ENCODE data around the gene ARID1A. TPM values are rescaled to one million over a fixed set of nuclear protein-coding genes. Genes with fewer than 3 reads are reported as not detected.

Gene ARID1A
- total and polyA plus RNA-seq, 2 donors (not counting 1 experiment from before 2014, with no cell fraction given), result 12.9 to 16.0 TPM

DNA sequence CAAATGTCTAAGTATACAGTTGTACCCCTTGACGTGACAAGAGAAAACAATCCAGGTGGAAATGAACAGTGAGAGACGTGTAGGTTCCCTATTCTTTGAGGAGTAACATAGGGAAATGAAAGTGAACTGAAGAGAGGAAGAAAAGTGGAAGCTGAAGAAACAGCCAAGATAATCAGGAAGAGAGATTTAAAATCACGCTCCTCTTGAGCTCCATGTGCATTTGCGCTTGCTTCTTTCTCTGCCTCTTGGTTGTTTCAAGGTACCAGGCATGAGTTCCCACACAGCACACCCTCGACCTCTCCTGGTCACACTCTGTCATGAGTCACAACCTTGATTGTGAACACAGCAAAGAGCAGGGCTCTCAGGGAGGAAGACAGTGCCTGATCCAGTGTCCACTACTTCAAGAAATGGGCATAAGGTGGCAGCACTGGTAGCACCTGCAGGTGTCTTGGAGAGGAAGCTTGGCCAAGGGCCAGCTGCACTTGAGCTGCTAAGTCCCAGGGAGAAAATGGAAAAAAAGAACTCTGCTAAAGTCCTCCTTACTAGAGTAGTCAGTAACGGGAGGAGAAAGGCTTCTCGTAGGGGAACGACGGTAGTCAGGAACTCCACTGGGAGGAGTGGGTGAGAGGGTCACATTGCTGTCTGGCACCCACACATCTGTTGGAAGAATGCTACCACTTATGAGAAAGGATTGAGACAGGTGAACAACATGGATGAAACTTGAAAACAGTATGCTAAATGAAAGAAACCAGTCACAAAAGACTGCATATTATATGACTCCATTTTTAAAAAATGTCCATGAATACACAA lies 18.3 kb upstream of the ARID1A start:
- no peaks in the 10 kb centered on the region for H3K9me3 ChIP-seq (ENCODE audit: control insufficient read depth, insufficient read depth, low read depth, low read length)
- H3K4me3 ChIP-seq (replicated peaks in 1 of 4; ENCODE audit: control extremely low read depth in 1 of 4, insufficient read depth in 1 of 4, low read depth in 3 of 4, low read length in 4 of 4), result peak overlapping the region; percentile 11 to 21 (median 13)
- TF ChIP-seq, protein P1, sequence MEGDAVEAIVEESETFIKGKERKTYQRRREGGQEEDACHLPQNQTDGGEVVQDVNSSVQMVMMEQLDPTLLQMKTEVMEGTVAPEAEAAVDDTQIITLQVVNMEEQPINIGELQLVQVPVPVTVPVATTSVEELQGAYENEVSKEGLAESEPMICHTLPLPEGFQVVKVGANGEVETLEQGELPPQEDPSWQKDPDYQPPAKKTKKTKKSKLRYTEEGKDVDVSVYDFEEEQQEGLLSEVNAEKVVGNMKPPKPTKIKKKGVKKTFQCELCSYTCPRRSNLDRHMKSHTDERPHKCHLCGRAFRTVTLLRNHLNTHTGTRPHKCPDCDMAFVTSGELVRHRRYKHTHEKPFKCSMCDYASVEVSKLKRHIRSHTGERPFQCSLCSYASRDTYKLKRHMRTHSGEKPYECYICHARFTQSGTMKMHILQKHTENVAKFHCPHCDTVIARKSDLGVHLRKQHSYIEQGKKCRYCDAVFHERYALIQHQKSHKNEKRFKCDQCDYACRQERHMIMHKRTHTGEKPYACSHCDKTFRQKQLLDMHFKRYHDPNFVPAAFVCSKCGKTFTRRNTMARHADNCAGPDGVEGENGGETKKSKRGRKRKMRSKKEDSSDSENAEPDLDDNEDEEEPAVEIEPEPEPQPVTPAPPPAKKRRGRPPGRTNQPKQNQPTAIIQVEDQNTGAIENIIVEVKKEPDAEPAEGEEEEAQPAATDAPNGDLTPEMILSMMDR (conservative IDR thresholded peaks at IDR 0.05 in 1 of 2, IDR thresholded peaks at IDR 0.05 in 1 of 2; ENCODE audit: low read depth in 1 of 2, low read length in 2 of 2), result peak; percentile 34 to 51
- TF ChIP-seq EZH2 (IDR thresholded peaks at IDR 0.05; ENCODE audit: low read length, missing control alignments), result no peak
- H2AFZ ChIP-seq (ENCODE audit: low read length), result peak overlapping the region; percentile 48
- H3K4me1 ChIP-seq (ENCODE audit: control insufficient read depth, extremely low read depth, insufficient read depth, low read length), result no peaks in the 10 kb centered on the region
- H3K27ac ChIP-seq (ENCODE audit: insufficient read depth, low read length), result no peak overlapping the region
- H3K4me2 ChIP-seq (ENCODE audit: extremely low read depth, insufficient read depth, low read length), result peak overlapping the region; percentile 75
- no peaks in the 10 kb centered on the region for H3K79me2 ChIP-seq (ENCODE audit: control insufficient read depth, insufficient read depth, low read length)
- H3K9ac ChIP-seq (ENCODE audit: insufficient read depth, low read length), result no peak overlapping the region
- no peaks in the 10 kb centered on the region for H4K20me1 ChIP-seq (ENCODE audit: control insufficient read depth, extremely low read depth, insufficient read depth, low read length)
- H3K27me3 ChIP-seq (ENCODE audit: control insufficient read depth, insufficient read depth, low read length), result no peaks in the 10 kb centered on the region
- no peaks in the 10 kb centered on the region for H3K36me3 ChIP-seq (ENCODE audit: control insufficient read depth, insufficient read depth, low read length)
- peak; percentile 69 to 75 for DNase-seq (ENCODE audit: low read depth in 2 of 2)

DNA sequence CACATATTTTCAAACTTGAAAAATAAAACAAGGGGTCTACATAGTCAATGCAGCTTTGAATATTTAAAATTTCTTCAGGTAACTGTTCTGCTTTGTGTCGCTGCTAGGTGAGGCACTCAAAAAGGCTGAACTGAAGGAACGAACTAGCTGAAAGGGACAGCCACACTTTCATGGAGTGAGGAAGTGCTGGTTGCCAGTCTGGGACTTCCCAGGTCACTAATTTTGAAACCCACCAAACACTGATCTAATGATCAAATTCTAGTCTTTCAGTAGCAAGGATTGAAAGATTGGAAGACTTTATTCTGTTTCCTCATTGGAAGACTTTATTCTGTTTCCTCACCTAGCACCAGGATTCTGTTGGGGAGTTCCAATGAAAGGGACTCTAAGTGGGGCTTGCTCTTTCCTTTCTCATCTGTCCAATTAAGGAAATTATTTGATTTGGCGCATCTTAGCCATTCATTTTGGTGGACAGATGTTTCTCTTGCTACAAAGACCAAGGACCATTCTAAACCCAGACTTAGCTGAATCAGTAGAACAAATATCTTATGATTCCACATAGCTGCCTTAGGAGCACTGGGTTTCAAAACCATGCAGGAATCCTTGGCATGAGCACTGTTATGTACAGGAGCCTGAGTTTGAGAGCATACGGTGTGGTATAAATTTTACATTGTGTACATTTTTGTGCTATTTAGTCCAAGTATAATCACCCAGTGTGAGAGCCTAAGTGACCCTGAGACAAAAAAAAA lies 10.9 kb upstream of the ARID1A start:
- H4K20me1 ChIP-seq (ENCODE audit: control insufficient read depth, extremely low read depth, insufficient read depth, low read length), result no peaks in the 10 kb centered on the region
- no peak overlapping the region for H2AFZ ChIP-seq (ENCODE audit: low read length)
- H3K9me3 ChIP-seq (ENCODE audit: control insufficient read depth, insufficient read depth, low read depth, low read length), result no peaks in the 10 kb centered on the region
- TF ChIP-seq EZH2 (IDR thresholded peaks at IDR 0.05; ENCODE audit: low read length, missing control alignments), result no peak
- TF ChIP-seq, protein P1 (conservative IDR thresholded peaks at IDR 0.05 in 1 of 2, IDR thresholded peaks at IDR 0.05 in 1 of 2; ENCODE audit: low read depth in 1 of 2, low read length in 2 of 2), result no peak
- H3K27ac ChIP-seq (ENCODE audit: insufficient read depth, low read length), result no peak overlapping the region
- H3K79me2 ChIP-seq (ENCODE audit: control insufficient read depth, insufficient read depth, low read length), result no peaks in the 10 kb centered on the region
- no peak overlapping the region for H3K4me2 ChIP-seq (ENCODE audit: extremely low read depth, insufficient read depth, low read length)
- H3K4me1 ChIP-seq (ENCODE audit: control insufficient read depth, extremely low read depth, insufficient read depth, low read length), result no peaks in the 10 kb centered on the region
- no peaks in the 10 kb centered on the region for H3K27me3 ChIP-seq (ENCODE audit: control insufficient read depth, insufficient read depth, low read length)
- H3K4me3 ChIP-seq (replicated peaks in 1 of 4; ENCODE audit: control extremely low read depth in 1 of 4, insufficient read depth in 1 of 4, low read depth in 3 of 4, low read length in 4 of 4), result no peak overlapping the region
- no peak for DNase-seq (ENCODE audit: low read depth in 2 of 2)
- no peak overlapping the region for H3K9ac ChIP-seq (ENCODE audit: insufficient read depth, low read length)
- H3K36me3 ChIP-seq (ENCODE audit: control insufficient read depth, insufficient read depth, low read length), result no peaks in the 10 kb centered on the region

DNA sequence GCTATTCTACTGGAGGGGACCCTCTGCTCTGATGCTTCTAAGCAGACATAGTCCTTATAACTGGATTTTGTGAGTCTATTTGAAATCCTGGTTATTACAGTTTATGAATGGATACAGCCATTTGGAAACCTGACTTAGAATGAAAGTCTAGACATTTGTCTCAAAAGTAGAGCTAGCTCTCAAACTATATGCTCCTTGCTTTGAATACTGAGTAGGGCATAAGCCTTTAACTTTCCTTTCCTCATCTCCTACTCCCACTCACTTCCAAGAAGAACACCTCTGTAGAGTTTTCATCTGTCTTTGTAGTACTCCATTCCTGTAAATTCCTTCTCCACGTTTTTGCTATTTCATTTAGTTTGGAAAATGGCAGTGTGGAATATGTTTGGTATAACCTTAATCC lies 9.0 kb upstream of the ARID1A start:
- Histone ChIP-seq H3K9ac (ENCODE audit: insufficient read depth, low read length) (no peak overlapping the region), H4K20me1 (ENCODE audit: control insufficient read depth, extremely low read depth, insufficient read depth, low read length) (no peaks in the 10 kb centered on the region), H3K4me2 (ENCODE audit: extremely low read depth, insufficient read depth, low read length) (no peak overlapping the region), H3K36me3 (ENCODE audit: control insufficient read depth, insufficient read depth, low read length) (no peaks in the 10 kb centered on the region), H3K27me3 (ENCODE audit: control insufficient read depth, insufficient read depth, low read length) (no peaks in the 10 kb centered on the region), H2AFZ (ENCODE audit: low read length) (no peak overlapping the region), H3K27ac (ENCODE audit: insufficient read depth, low read length) (no peak overlapping the region), H3K9me3 (ENCODE audit: control insufficient read depth, insufficient read depth, low read depth, low read length) (no peaks in the 10 kb centered on the region), H3K79me2 (ENCODE audit: control insufficient read depth, insufficient read depth, low read length) (no peaks in the 10 kb centered on the region), H3K4me3 (replicated peaks in 1 of 4; ENCODE audit: control extremely low read depth in 1 of 4, insufficient read depth in 1 of 4, low read depth in 3 of 4, low read length in 4 of 4) (no peak overlapping the region), H3K4me1 (ENCODE audit: control insufficient read depth, extremely low read depth, insufficient read depth, low read length) (no peaks in the 10 kb centered on the region)
- peak; percentile 40 to 46 for DNase-seq (ENCODE audit: low read depth in 2 of 2)
- TF ChIP-seq, protein P1 (conservative IDR thresholded peaks at IDR 0.05 in 1 of 2, IDR thresholded peaks at IDR 0.05 in 1 of 2; ENCODE audit: low read depth in 1 of 2, low read length in 2 of 2), result no peak
- TF ChIP-seq EZH2 (IDR thresholded peaks at IDR 0.05; ENCODE audit: low read length, missing control alignments), result no peak
